ENCODE measurements around the gene DGCR8. TPM values are rescaled to one million over a fixed set of nuclear protein-coding genes. Genes with fewer than 3 reads are reported as not detected.

DGCR8 gene
- total RNA-seq, 4 donors from 2014 or later = 13.7 to 33.8 (median 18.7) TPM

DNA sequence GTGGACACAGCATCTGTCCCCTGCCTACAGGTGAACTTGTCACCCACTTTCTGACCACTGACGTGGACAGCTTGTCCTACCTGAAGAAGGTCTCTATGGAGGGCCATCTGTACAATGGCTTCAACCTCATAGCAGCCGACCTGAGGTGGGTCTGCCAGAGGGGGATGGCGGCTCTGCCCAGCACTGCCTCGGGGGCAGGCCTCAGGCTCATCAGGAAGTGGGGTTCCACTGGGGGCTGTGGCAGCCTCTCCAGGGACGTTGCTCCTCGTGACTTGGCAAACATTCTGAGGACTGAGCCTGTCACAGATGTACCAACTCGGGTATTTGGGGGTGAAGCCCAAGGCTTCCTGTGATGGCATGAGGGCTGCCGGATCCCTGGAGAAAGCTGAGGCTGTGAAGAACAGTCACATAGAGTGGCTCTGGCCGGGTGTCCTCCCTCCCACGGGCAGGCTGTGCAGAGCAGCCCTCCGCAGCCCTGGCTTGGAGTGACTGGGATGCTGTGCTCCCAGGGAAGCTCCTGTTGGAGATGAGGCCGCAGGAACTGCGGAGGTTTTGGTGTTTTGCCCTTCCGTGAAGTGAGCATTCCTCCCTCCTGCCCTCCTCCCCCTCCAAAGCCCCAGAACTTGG, 26.5 kb upstream of the DGCR8 start:
- no peak for DNase-seq

DNA sequence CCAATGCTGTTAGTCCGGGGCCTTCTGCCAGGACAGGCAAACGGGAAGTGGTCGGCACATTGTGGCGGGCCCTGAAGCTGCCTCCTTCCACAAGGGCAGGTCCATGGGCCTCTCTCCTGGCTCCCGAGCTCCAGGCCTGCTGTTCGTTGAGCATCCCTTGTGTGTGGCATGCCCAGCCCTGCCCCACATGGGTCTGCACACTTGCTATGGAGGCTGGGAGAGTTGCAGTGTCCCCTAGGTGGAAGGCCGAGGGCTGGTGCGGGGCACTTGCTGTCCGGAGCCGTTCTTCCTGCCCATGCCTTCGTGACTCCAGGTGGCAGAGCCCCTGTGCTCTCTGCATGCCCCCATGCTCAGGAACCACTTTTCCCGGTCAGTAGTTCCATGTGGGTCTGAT, 26.0 kb upstream of the DGCR8 start:
- Histone ChIP-seq H3K27ac (no peak overlapping the region), H3K27me3 (no peaks in the 10 kb centered on the region), H3K36me3 (peaks cover 17 to 86% (median 22%) of the 10 kb centered on the region in 3 donors), H3K4me3 (no peak overlapping the region), H3K9me3 (no peaks in the 10 kb centered on the region), H3K4me1 (peaks cover 0 to 9% (median 0%) of the 10 kb centered on the region in 3 donors)
- TF ChIP-seq, protein P1, sequence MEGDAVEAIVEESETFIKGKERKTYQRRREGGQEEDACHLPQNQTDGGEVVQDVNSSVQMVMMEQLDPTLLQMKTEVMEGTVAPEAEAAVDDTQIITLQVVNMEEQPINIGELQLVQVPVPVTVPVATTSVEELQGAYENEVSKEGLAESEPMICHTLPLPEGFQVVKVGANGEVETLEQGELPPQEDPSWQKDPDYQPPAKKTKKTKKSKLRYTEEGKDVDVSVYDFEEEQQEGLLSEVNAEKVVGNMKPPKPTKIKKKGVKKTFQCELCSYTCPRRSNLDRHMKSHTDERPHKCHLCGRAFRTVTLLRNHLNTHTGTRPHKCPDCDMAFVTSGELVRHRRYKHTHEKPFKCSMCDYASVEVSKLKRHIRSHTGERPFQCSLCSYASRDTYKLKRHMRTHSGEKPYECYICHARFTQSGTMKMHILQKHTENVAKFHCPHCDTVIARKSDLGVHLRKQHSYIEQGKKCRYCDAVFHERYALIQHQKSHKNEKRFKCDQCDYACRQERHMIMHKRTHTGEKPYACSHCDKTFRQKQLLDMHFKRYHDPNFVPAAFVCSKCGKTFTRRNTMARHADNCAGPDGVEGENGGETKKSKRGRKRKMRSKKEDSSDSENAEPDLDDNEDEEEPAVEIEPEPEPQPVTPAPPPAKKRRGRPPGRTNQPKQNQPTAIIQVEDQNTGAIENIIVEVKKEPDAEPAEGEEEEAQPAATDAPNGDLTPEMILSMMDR (IDR thresholded peaks at IDR 0.05) = no peak
- TF ChIP-seq POLR2A (IDR thresholded peaks at IDR 0.05) = no peak
- WGBS, 2 donors = 87% methylated on average over 10 of the region's 12 CpGs; no CpG with 5 or more reads in 1 of the 2 donors
- no peak for DNase-seq
- intact Hi-C loops (cut with DNase I) = no loop called here

More for the DNA sequence above, 26.5 kb upstream of the DGCR8 start:
- WGBS, 2 donors = no CpG with 5 or more reads among the region's 14 CpGs
- no peak overlapping the region for H3K4me3 ChIP-seq
- H3K9me3 ChIP-seq = no peaks in the 10 kb centered on the region
- H3K36me3 ChIP-seq = peaks cover 17 to 91% (median 22%) of the 10 kb centered on the region in 3 donors
- no peaks in the 10 kb centered on the region for H3K27me3 ChIP-seq
- TF ChIP-seq POLR2A (IDR thresholded peaks at IDR 0.05) = no peak
- intact Hi-C loops (cut with DNase I) = no loop called here
- peaks cover 0 to 9% (median 0%) of the 10 kb centered on the region in 3 donors for H3K4me1 ChIP-seq
- H3K27ac ChIP-seq = no peak overlapping the region

- Histone ChIP-seq H3K27me3 (no peaks in the 10 kb centered on the region), H3K4me1 (peaks cover 0 to 9% (median 0%) of the 10 kb centered on the region in 3 donors), H3K27ac (no peak overlapping the region), H3K36me3 (peaks cover 17 to 81% (median 22%) of the 10 kb centered on the region in 3 donors), H3K4me3 (no peak overlapping the region), H3K9me3 (no peaks in the 10 kb centered on the region)
- intact Hi-C loops (cut with DNase I) = no loop called here
- no peak for TF ChIP-seq POLR2A (IDR thresholded peaks at IDR 0.05)
- TF ChIP-seq, protein P1 (IDR thresholded peaks at IDR 0.05) = no peak
- WGBS, 2 donors = 86 to 100% methylated on average over 2 to 3 of the region's 6 CpGs
- no peak for DNase-seq
Measured at GRCh38 chr22:20054485-20054884, 25.6 kb upstream of the DGCR8 start.

GRCh38 chr22:20055144-20055543, 24.9 kb upstream of the DGCR8 start:
- peaks cover 0 to 9% (median 0%) of the 10 kb centered on the region in 3 donors for H3K4me1 ChIP-seq
- H3K9me3 ChIP-seq = no peaks in the 10 kb centered on the region
- peaks cover 17 to 75% (median 22%) of the 10 kb centered on the region in 3 donors for H3K36me3 ChIP-seq
- no peak overlapping the region for H3K27ac ChIP-seq
- no peaks in the 10 kb centered on the region for H3K27me3 ChIP-seq
- TF ChIP-seq, protein P1 (IDR thresholded peaks at IDR 0.05) = no peak
- no peak for TF ChIP-seq POLR2A (IDR thresholded peaks at IDR 0.05)
- 92 to 100% methylated on average over 1 to 2 of the region's 2 CpGs for WGBS, 2 donors
- intact Hi-C loops (cut with DNase I) = no loop called here
- DNase-seq = no peak
- no peak overlapping the region for H3K4me3 ChIP-seq

- no peak for DNase-seq
- Histone ChIP-seq H3K9me3 (no peaks in the 10 kb centered on the region), H3K4me1 (peaks cover 0 to 9% (median 0%) of the 10 kb centered on the region in 3 donors), H3K4me3 (no peak overlapping the region), H3K27ac (no peak overlapping the region), H3K27me3 (no peaks in the 10 kb centered on the region), H3K36me3 (peaks cover 17 to 80% (median 22%) of the 10 kb centered on the region in 3 donors)
- WGBS, 2 donors = 74 to 95% methylated on average over 3 to 10 of the region's 15 CpGs
- TF ChIP-seq, protein P1 (IDR thresholded peaks at IDR 0.05) = no peak
- TF ChIP-seq POLR2A (IDR thresholded peaks at IDR 0.05) = no peak
- intact Hi-C loops (cut with DNase I) = no loop called here
Measured at GRCh38 chr22:20055654-20056053, 24.4 kb upstream of the DGCR8 start.

Data from esophagus squamous epithelium (tissue), 5 donors.